GM12875 (cell line): ENCODE measurements around the gene SLC7A1.

Source experiments
- H3K4me3 ChIP-seq: one replicate; pipeline ENCODE4 v1.5.1; 2011; ENCODE audit warnings: low read depth, low read length, control low read depth
- TF ChIP-seq, protein P1 (sequence below): IDR thresholded peaks from 2 replicates; pipeline ENCODE4 v1.5.1; 2011; ENCODE audit warnings: low read depth, mild to moderate bottlenecking, control low read depth, inconsistent platforms, low read length, moderate library complexity, borderline replicate concordance; ENCODE audit not compliant: insufficient read depth

The SLC7A1 gene

GRCh38 chr13:29545988-29546387 lies 49.5 kb downstream of the SLC7A1 start:
- TF ChIP-seq, protein P1, sequence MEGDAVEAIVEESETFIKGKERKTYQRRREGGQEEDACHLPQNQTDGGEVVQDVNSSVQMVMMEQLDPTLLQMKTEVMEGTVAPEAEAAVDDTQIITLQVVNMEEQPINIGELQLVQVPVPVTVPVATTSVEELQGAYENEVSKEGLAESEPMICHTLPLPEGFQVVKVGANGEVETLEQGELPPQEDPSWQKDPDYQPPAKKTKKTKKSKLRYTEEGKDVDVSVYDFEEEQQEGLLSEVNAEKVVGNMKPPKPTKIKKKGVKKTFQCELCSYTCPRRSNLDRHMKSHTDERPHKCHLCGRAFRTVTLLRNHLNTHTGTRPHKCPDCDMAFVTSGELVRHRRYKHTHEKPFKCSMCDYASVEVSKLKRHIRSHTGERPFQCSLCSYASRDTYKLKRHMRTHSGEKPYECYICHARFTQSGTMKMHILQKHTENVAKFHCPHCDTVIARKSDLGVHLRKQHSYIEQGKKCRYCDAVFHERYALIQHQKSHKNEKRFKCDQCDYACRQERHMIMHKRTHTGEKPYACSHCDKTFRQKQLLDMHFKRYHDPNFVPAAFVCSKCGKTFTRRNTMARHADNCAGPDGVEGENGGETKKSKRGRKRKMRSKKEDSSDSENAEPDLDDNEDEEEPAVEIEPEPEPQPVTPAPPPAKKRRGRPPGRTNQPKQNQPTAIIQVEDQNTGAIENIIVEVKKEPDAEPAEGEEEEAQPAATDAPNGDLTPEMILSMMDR: no peak
- H3K4me3 ChIP-seq: no peak overlapping the region

- TF ChIP-seq, protein P1: peak; percentile 61
- no peak overlapping the region for H3K4me3 ChIP-seq
These were observed 52.0 kb downstream of the SLC7A1 start for GRCh38 chr13:29543230-29544215.

GRCh38 chr13:29542381-29542780 lies 53.1 kb downstream of the SLC7A1 start:
- H3K4me3 ChIP-seq: no peak overlapping the region
- TF ChIP-seq, protein P1: no peak

GRCh38 chr13:29541400-29541799 lies 54.1 kb downstream of the SLC7A1 start:
- no peak overlapping the region for H3K4me3 ChIP-seq
- TF ChIP-seq, protein P1: no peak

- TF ChIP-seq, protein P1: no peak
These were observed 54.7 kb downstream of the SLC7A1 start for GRCh38 chr13:29540799-29541198.

DNA sequence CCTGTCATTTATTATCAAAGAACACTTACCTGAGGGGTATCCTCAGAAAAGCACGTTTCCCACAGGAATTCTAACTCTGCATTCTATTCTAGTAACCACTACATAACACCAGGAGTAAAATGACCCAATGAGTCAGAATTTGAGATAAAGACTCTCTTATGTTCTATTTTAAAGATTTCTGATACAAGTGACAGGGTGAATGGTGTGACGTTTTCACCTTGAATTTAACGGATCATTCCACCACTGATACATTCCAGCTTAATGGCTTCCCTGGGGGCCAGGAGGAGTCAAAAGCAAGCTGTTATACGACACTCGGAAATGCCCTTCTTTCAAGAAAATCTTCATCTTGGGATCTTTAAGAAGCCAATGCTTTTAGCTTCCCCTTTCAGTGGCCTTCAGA lies 55.2 kb downstream of the SLC7A1 start:
- H3K4me3 ChIP-seq: no peak overlapping the region
- TF ChIP-seq, protein P1: no peak

More at GRCh38 chr13:29540799-29541198, 54.7 kb downstream of the SLC7A1 start:
- H3K4me3 ChIP-seq: no peak overlapping the region

DNA sequence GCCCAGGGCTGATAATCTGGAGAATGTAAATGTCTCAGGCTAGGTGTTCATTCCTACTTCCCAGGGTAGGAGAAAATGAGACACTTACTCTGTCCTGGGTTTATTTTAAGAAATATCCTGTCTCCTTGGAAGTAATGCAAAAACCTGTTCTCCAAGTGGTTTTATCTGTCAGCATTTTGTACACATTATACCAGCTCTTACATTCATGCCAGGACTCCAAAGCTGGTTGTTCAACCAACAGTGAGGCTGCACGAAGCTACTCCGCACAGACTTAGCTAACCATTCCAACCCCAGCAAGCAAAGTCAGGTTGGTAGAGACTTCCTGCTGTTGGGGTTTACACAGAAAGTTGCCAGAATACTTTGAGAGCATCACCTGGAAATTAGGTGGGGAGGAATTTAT lies 55.6 kb downstream of the SLC7A1 start:
- TF ChIP-seq, protein P1: no peak
- H3K4me3 ChIP-seq: no peak overlapping the region
